Astrocyte of the spinal cord (primary cell): ENCODE results near the gene TOB1.

Experiments used
- DNase-seq: peaks from one replicate; pipeline ENCODE4 v3.0.0; 2011; ENCODE audit warnings: low read depth, low spot score
- H3K4me3 ChIP-seq: 2 replicates; pipeline ENCODE4 v1.5.1; 2011; ENCODE audit warnings: low read depth, mild to moderate bottlenecking, low read length, moderate library complexity
- CTCF ChIP-seq: IDR thresholded peaks from 2 replicates; pipeline ENCODE4 v1.5.1; 2012; ENCODE audit warnings: low read depth, mild to moderate bottlenecking, low read length, inconsistent platforms
- in situ Hi-C: cut with HindIII; loops from 2 replicates; pipeline ENCODE4 v1.10.0; 2017; ENCODE audit warnings: low sequenced_read_pairs

Gene TOB1

GRCh38 chr17:50848039-50848438 lies 18.1 kb downstream of the TOB1 start:
- in situ Hi-C loops = no loop called here
- TF ChIP-seq CTCF = no peak
- no peak overlapping the region for H3K4me3 ChIP-seq
- DNase-seq = no peak

- no peak for DNase-seq
- no peak overlapping the region for H3K4me3 ChIP-seq
- in situ Hi-C loops = no loop called here
- no peak for TF ChIP-seq CTCF
Measured at GRCh38 chr17:50847566-50847965, 18.6 kb downstream of the TOB1 start.

- in situ Hi-C loops = no loop called here
- DNase-seq = no peak
- H3K4me3 ChIP-seq = no peak overlapping the region
- TF ChIP-seq CTCF = no peak
Measured at GRCh38 chr17:50845240-50846147, 20.7 kb downstream of the TOB1 start.

GRCh38 chr17:50844117-50844700 lies 21.9 kb downstream of the TOB1 start:
- no peak overlapping the region for H3K4me3 ChIP-seq
- DNase-seq = no peak
- no peak for TF ChIP-seq CTCF
- in situ Hi-C loops = no loop called here

GRCh38 chr17:50843150-50843905 lies 22.8 kb downstream of the TOB1 start:
- no peak for TF ChIP-seq CTCF
- in situ Hi-C loops = no loop called here
- no peak overlapping the region for H3K4me3 ChIP-seq
- DNase-seq = no peak

GRCh38 chr17:50842506-50843149 lies 23.5 kb downstream of the TOB1 start:
- in situ Hi-C loops = no loop called here
- TF ChIP-seq CTCF = no peak
- no peak for DNase-seq
- H3K4me3 ChIP-seq = no peak overlapping the region
